ENCODE data around the gene TPSAB1.

DNA sequence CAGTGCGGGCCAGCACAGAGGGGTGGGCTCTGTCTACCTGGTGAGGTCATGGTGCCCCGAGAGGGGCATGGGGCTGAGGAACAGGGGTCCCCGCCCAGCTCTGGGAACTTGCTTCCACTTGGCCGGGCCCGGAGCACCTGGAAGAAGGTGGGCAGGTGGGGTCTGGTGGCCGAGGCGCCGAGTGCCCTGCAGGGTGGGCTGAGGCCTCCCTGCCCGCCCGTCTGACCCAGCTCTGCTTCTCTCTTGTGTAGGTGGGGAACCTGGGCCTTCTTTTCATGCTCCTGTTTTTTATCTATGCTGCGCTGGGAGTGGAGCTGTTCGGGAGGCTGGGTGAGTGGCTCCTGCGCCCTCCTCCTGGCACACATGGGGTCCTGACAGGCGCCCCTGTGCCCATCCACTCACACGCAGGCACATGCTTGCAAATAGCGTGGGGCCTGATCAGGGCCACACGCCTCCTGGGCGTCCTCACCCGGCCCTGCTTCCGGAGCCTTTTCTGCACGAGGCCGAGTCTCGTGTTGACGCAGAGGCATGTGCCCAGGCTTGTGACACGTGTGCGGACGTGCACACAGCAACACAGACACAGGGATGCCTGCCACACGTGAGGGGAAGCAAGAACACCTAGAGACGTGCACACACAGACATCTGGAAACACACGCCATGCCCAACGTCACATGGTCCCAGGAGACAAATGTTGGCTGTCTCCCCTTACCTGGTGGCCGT, 23.7 kb upstream of the TPSAB1 start:
- TF ChIP-seq CTCF (IDR thresholded peaks at IDR 0.05): no peak
- no peak for TF ChIP-seq POLR2AphosphoS5 (IDR thresholded peaks at IDR 0.05)
